ENCODE results near the gene CDYL2.

DNA sequence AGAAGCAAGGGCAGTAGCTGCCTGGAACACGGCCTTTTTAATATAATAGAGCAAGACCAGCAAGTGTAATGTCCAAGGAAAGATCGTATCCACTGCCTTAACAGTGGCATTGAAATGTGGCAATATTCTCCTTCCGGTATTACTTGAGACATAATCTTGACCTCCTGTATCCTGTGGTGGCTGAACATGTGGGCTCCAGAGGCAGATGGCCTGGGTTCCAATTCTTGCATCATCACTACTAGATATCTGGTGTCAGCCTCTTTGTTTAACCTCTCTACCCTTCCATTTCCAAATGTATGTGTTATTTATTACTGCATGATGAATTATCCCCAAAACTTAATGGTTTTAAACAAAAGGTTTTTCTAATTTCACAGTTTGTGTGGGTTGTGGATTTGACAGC is 3.5 kb upstream of the CDYL2 start:
- TF ChIP-seq CTCF (IDR thresholded peaks at IDR 0.05) (no peak), ZFX (IDR thresholded peaks at IDR 0.05; ENCODE audit: borderline replicate concordance) (no peak)

All from 22Rv1 (cell line).